ENCODE results near the gene COG8.
"Not testable (repeated sequence)": the region's sequence is repeated elsewhere in the genome, so short reads cannot be mapped to it uniquely, and the experiment has no call there.

The COG8 gene

GRCh38 chr16:69363281-69363717 lies 23.9 kb upstream of the COG8 start:
- Mint-ChIP-seq H3K36me3 (ENCODE audit: low read depth) (peaks cover 84% of the 10 kb centered on the region), H3K4me1 (ENCODE audit: low read depth) (peaks cover 22% of the 10 kb centered on the region), H3K4me3 (no peak overlapping the region), H3K27ac (peak overlapping the region; percentile 1), H3K27me3 (no peaks in the 10 kb centered on the region), H3K9me3 (no peaks in the 10 kb centered on the region)
- no peak for DNase-seq

DNA sequence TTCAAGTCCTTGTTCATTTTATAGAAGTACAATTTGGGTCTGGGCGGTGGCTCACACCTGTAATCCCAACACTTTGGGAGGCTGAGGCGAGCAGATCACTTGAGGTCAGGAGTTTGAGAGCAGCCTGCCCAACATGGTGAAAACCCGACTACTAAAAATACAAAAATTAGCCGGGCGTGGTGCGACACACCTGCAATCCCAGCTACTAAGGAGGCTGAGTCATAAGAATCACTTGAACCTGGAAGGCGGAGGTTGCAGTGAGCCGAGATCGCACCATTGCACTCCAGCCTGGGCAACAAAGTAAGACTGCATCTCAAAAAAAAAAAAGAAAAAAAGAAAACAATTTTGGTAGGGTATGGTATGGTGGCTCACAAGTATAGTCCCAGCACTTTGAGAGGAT lies 20.7 kb upstream of the COG8 start:
- H3K27ac Mint-ChIP-seq; H3K27me3 Mint-ChIP-seq; H3K9me3 Mint-ChIP-seq; H3K4me3 Mint-ChIP-seq; DNase-seq; H3K4me1 Mint-ChIP-seq (ENCODE audit: low read depth): not testable (repeated sequence)
- H3K36me3 Mint-ChIP-seq (ENCODE audit: low read depth) = peaks cover 84% of the 10 kb centered on the region

GRCh38 chr16:69351309-69352027 lies 12.1 kb upstream of the COG8 start, which contains the start of gene TMED6:
Gene TMED6 (minus strand): TSS chr16:69351786. CDS start chr16:69351753, 33 bp downstream.
- no peak within 1 kb of the TSS for H3K4me3 Mint-ChIP-seq
- peaks cover 3% of the 10 kb centered on the region for H3K4me1 Mint-ChIP-seq (ENCODE audit: low read depth)
- no peak for DNase-seq
- H3K27me3 Mint-ChIP-seq = no peaks in the 10 kb centered on the region
- peak within 1 kb of the TSS; percentile 26 for H3K27ac Mint-ChIP-seq
- no peaks in the 10 kb centered on the region for H3K9me3 Mint-ChIP-seq
- peaks cover 77% of the 10 kb centered on the region for H3K36me3 Mint-ChIP-seq (ENCODE audit: low read depth)

GRCh38 chr16:69350536-69351133 lies 11.3 kb upstream of the COG8 start:
- DNase-seq = no peak
- no peaks in the 10 kb centered on the region for H3K9me3 Mint-ChIP-seq
- peaks cover 9% of the 10 kb centered on the region for H3K4me1 Mint-ChIP-seq (ENCODE audit: low read depth)
- H3K27ac Mint-ChIP-seq = no peak overlapping the region
- H3K4me3 Mint-ChIP-seq = no peak overlapping the region
- H3K36me3 Mint-ChIP-seq (ENCODE audit: low read depth) = peaks cover 75% of the 10 kb centered on the region
- no peaks in the 10 kb centered on the region for H3K27me3 Mint-ChIP-seq

DNA sequence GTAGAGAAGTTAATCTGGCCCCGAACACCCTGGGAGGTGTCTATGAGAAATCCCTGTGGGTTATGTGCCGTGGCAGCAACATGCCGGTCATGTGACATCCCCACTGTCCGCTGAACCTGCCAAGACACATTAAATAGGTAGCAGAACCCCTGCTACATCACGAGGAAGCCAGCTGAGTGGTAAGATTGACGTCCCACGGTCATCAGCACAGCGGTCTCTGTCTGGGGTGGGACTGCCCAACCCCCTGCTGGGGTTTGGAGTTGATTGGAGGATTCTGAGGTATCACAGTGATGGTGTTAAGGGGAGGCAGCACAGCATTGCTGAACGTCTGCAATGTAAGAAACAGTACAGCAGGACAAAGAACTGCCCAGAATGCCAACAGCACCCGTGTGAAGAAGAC lies 10.2 kb upstream of the COG8 start:
- no peak for DNase-seq
- H3K36me3 Mint-ChIP-seq (ENCODE audit: low read depth) = peaks cover 74% of the 10 kb centered on the region
- peaks cover 12% of the 10 kb centered on the region for H3K4me1 Mint-ChIP-seq (ENCODE audit: low read depth)
- no peak overlapping the region for H3K27ac Mint-ChIP-seq
- no peaks in the 10 kb centered on the region for H3K27me3 Mint-ChIP-seq
- no peaks in the 10 kb centered on the region for H3K9me3 Mint-ChIP-seq
- no peak overlapping the region for H3K4me3 Mint-ChIP-seq

DNA sequence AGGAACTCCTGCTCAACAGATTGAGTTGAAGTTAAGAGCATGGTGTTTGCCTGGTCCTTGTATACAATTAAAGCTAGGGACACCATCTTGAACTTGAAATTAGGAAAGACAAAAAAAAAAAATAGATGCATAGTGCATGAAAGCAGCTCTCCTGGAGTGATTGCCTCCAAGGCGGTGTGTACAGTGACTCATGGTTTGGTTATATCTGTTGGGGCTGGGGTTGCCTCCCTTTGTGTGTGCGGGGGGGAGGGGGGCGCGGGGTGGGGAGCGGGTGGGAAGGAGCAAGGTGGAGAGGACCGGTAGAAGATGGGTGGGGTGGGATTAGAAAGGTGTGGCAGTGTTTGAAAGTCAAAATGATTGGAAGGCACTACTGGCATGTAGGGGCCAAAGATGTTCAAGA lies 8.9 kb upstream of the COG8 start:
- no peaks in the 10 kb centered on the region for H3K27me3 Mint-ChIP-seq
- no peak for DNase-seq
- no peak overlapping the region for H3K4me3 Mint-ChIP-seq
- H3K9me3 Mint-ChIP-seq = no peaks in the 10 kb centered on the region
- H3K36me3 Mint-ChIP-seq (ENCODE audit: low read depth) = peaks cover 80% of the 10 kb centered on the region
- no peak overlapping the region for H3K27ac Mint-ChIP-seq
- peaks cover 20% of the 10 kb centered on the region for H3K4me1 Mint-ChIP-seq (ENCODE audit: low read depth)

- peaks cover 80% of the 10 kb centered on the region for H3K36me3 Mint-ChIP-seq (ENCODE audit: low read depth)
- no peak overlapping the region for H3K4me3 Mint-ChIP-seq
- no peaks in the 10 kb centered on the region for H3K27me3 Mint-ChIP-seq
- peaks cover 30% of the 10 kb centered on the region for H3K4me1 Mint-ChIP-seq (ENCODE audit: low read depth)
- no peak for DNase-seq
- peak overlapping the region; percentile 22 for H3K27ac Mint-ChIP-seq
- H3K9me3 Mint-ChIP-seq = no peaks in the 10 kb centered on the region
Observed at GRCh38 chr16:69346683-69347082, 7.3 kb upstream of the COG8 start.

GRCh38 chr16:69345923-69346322 lies 6.6 kb upstream of the COG8 start:
- H3K4me3 Mint-ChIP-seq = no peak overlapping the region
- H3K9me3 Mint-ChIP-seq = no peaks in the 10 kb centered on the region
- no peaks in the 10 kb centered on the region for H3K27me3 Mint-ChIP-seq
- peaks cover 37% of the 10 kb centered on the region for H3K4me1 Mint-ChIP-seq (ENCODE audit: low read depth)
- H3K36me3 Mint-ChIP-seq (ENCODE audit: low read depth) = peaks cover 80% of the 10 kb centered on the region
- DNase-seq = no peak
- peak overlapping the region; percentile 71 for H3K27ac Mint-ChIP-seq

- no peaks in the 10 kb centered on the region for H3K9me3 Mint-ChIP-seq
- peaks cover 46% of the 10 kb centered on the region for H3K4me1 Mint-ChIP-seq (ENCODE audit: low read depth)
- peaks cover 84% of the 10 kb centered on the region for H3K36me3 Mint-ChIP-seq (ENCODE audit: low read depth)
- H3K4me3 Mint-ChIP-seq = no peak overlapping the region
- no peak for DNase-seq
- peak overlapping the region; percentile 37 for H3K27ac Mint-ChIP-seq
- no peaks in the 10 kb centered on the region for H3K27me3 Mint-ChIP-seq
Observed at GRCh38 chr16:69344171-69344570, 4.8 kb upstream of the COG8 start.

GRCh38 chr16:69340095-69340644 lies 806 bp upstream of the COG8 start:
- no peaks in the 10 kb centered on the region for H3K27me3 Mint-ChIP-seq
- H3K9me3 Mint-ChIP-seq = no peaks in the 10 kb centered on the region
- H3K4me1 Mint-ChIP-seq (ENCODE audit: low read depth) = peaks cover 61% of the 10 kb centered on the region
- H3K36me3 Mint-ChIP-seq (ENCODE audit: low read depth) = peaks cover 84% of the 10 kb centered on the region
- H3K4me3 Mint-ChIP-seq = peak overlapping the region; percentile 100
- peak overlapping the region; percentile 100 for H3K27ac Mint-ChIP-seq
- DNase-seq = no peak

DNA sequence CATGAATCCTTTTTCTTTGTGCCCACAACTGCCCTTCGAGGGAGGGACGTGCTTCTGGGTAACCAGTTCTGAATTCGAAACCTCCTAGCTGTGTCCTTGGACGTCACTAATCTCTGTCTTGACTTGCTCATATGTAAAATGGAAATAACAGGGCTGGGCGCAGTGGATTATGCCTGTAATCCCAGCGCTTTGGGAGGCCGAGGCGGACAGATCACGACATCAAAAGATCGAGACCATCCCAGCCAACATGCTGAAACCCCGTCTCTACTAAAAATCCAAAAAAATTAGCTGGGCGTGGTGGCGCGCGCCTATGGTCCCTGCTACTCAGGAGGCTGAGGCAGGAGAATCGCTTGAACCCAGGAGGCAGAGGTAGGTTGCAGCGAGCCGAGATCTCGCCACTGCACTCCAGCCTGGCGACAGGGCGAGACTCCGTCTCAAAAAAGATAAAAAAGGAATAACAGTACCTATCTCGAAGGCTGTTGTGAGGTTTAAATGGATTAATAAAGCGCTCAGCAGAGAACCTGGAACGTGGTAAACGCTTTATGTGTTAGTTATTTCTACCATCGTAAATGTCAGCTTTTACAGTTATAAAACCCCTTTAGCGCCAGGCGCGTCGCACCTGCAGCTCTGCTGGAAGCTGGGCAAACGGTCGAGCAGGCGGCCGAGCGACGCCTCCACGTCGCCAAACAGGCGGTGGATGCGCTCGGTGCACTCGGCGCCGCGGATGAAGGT lies 641 bp downstream of the COG8 start:
- H3K27ac Mint-ChIP-seq = peak overlapping the region; percentile 100
- peaks cover 86% of the 10 kb centered on the region for H3K36me3 Mint-ChIP-seq (ENCODE audit: low read depth)
- H3K4me1 Mint-ChIP-seq (ENCODE audit: low read depth) = peaks cover 66% of the 10 kb centered on the region
- no peaks in the 10 kb centered on the region for H3K27me3 Mint-ChIP-seq
- H3K9me3 Mint-ChIP-seq = no peaks in the 10 kb centered on the region
- peak overlapping the region; percentile 100 for H3K4me3 Mint-ChIP-seq
- DNase-seq = no peak

GRCh38 chr16:69334696-69335095 lies 4.7 kb downstream of the COG8 start:
- no peak for DNase-seq
- Mint-ChIP-seq H3K27me3 (no peaks in the 10 kb centered on the region), H3K36me3 (ENCODE audit: low read depth) (peaks cover 73% of the 10 kb centered on the region), H3K27ac (no peak overlapping the region), H3K9me3 (no peaks in the 10 kb centered on the region), H3K4me3 (no peak overlapping the region), H3K4me1 (ENCODE audit: low read depth) (peaks cover 52% of the 10 kb centered on the region)

GRCh38 chr16:69330286-69331109 lies 8.9 kb downstream of the COG8 start, which contains the start of gene PDF:
Gene PDF (minus strand): TSS chr16:69330588. CDS start chr16:69330570, 18 bp downstream.
- DNase-seq = peak; percentile 90
- Mint-ChIP-seq H3K36me3 (ENCODE audit: low read depth) (peaks cover 85% of the 10 kb centered on the region), H3K4me3 (peak within 1 kb of the TSS; percentile 87), H3K4me1 (ENCODE audit: low read depth) (peaks cover 62% of the 10 kb centered on the region), H3K9me3 (no peaks in the 10 kb centered on the region), H3K27me3 (no peaks in the 10 kb centered on the region), H3K27ac (peak within 1 kb of the TSS; percentile 93)
